H9 (cell line): Measurements from ENCODE around the gene ERC1. TPM values are rescaled to one million over a fixed set of nuclear protein-coding genes. Genes with fewer than 3 reads are reported as not detected.

Source experiments
- DNase-seq: peaks from one replicate; pipeline ENCODE4 v3.0.0-alpha.2; 2017
- H2AFZ ChIP-seq: one replicate; pipeline ENCODE4 v1.6.1; 2013; ENCODE audit warnings: mild to moderate bottlenecking, low read length, control low read depth, moderate library complexity
- H2AK5ac ChIP-seq: 2 replicates; pipeline ENCODE4 v1.6.1; 2013; ENCODE audit warnings: low read length, control low read depth, mixed read lengths; ENCODE audit not compliant: insufficient read length
- H2BK120ac ChIP-seq: one replicate; pipeline ENCODE4 v1.6.1; 2013; ENCODE audit warnings: low read depth, mild to moderate bottlenecking, low read length, control low read depth, inconsistent platforms; ENCODE audit not compliant: poor library complexity, severe bottlenecking
- H2BK12ac ChIP-seq: 2 replicates; pipeline ENCODE4 v1.6.1; 2013; ENCODE audit warnings: low read length, control low read depth, mixed read lengths, low read depth; ENCODE audit not compliant: insufficient read length
- H2BK15ac ChIP-seq: 2 replicates; pipeline ENCODE4 v1.6.1; 2013; ENCODE audit warnings: low read depth, low read length, control low read depth
- H2BK20ac ChIP-seq: one replicate; pipeline ENCODE4 v1.6.1; 2013; ENCODE audit warnings: low read depth, mild to moderate bottlenecking, low read length, control low read depth, inconsistent platforms; ENCODE audit not compliant: poor library complexity, severe bottlenecking
- H2BK5ac ChIP-seq: 2 replicates; pipeline ENCODE4 v1.6.1; 2013; ENCODE audit warnings: low read length, control low read depth, mixed read lengths; ENCODE audit not compliant: insufficient read length
- H3K14ac ChIP-seq: 2 replicates; pipeline ENCODE4 v1.6.1; 2013; ENCODE audit warnings: low read length, control low read depth; ENCODE audit not compliant: insufficient read depth
- H3K18ac ChIP-seq: 2 replicates; pipeline ENCODE4 v1.6.1; 2013; ENCODE audit warnings: low read depth, mild to moderate bottlenecking, mixed read lengths, low read length, control low read depth; ENCODE audit not compliant: insufficient read length
- H3K23ac ChIP-seq: 2 replicates; pipeline ENCODE4 v1.6.1; 2013; ENCODE audit warnings: low read length, control low read depth, mixed read lengths, low read depth; ENCODE audit not compliant: insufficient read length
- H3K23me2 ChIP-seq: 2 replicates; pipeline ENCODE4 v1.6.1; 2013; ENCODE audit warnings: low read depth, mild to moderate bottlenecking, mixed read lengths, low read length, control low read depth; ENCODE audit not compliant: insufficient read length, poor library complexity, severe bottlenecking
- H3K27ac ChIP-seq: 2 replicates; pipeline ENCODE4 v1.5.1; 2013; ENCODE audit warnings: low read length, control low read depth, mixed read lengths, low read depth; ENCODE audit not compliant: insufficient read length
- H3K27me3 ChIP-seq: 2 replicates; pipeline ENCODE4 v1.6.1; 2013; ENCODE audit warnings: low read length, control low read depth, inconsistent platforms; ENCODE audit not compliant: insufficient read depth
- H3K4ac ChIP-seq: 2 replicates; pipeline ENCODE4 v1.6.1; 2013; ENCODE audit warnings: low read depth, mild to moderate bottlenecking, control low read depth, inconsistent platforms, low read length, moderate library complexity
- H3K4me1 ChIP-seq: 2 replicates; pipeline ENCODE4 v1.6.1; 2013; ENCODE audit warnings: low read length, control low read depth, inconsistent platforms; ENCODE audit not compliant: insufficient read depth
- H3K4me2 ChIP-seq: 2 replicates; pipeline ENCODE4 v1.6.1; 2013; ENCODE audit warnings: low read length, control low read depth, mixed read lengths; ENCODE audit not compliant: insufficient read length, insufficient read depth
- H3K56ac ChIP-seq: 2 replicates; pipeline ENCODE4 v1.6.1; 2013; ENCODE audit warnings: low read depth, mild to moderate bottlenecking, mixed read lengths, low read length, control low read depth; ENCODE audit not compliant: insufficient read length
- H3K79me1 ChIP-seq: 2 replicates; pipeline ENCODE4 v1.6.1; 2013; ENCODE audit warnings: low read depth, mild to moderate bottlenecking, moderate library complexity, low read length, control low read depth, inconsistent platforms; ENCODE audit not compliant: insufficient read depth, poor library complexity, severe bottlenecking
- H3K79me2 ChIP-seq: 2 replicates; pipeline ENCODE4 v1.6.1; 2013; ENCODE audit warnings: low read length, control low read depth, inconsistent platforms; ENCODE audit not compliant: insufficient read depth
- H3K9ac ChIP-seq: 2 replicates; pipeline ENCODE4 v1.6.1; 2013; ENCODE audit warnings: low read length, control low read depth, mixed read lengths; ENCODE audit not compliant: insufficient read length; ENCODE audit errors: extremely low read depth
- H3K9me3 ChIP-seq: one replicate; pipeline ENCODE4 v1.6.1; 2013; ENCODE audit warnings: low read depth, low read length, inconsistent platforms; ENCODE audit not compliant: control insufficient read depth
- H3T11ph ChIP-seq: one replicate; pipeline ENCODE4 v1.6.1; 2013; ENCODE audit warnings: mild to moderate bottlenecking, low read length, control low read depth, inconsistent platforms
- H4K20me1 ChIP-seq: one replicate; pipeline ENCODE4 v1.6.1; 2013; ENCODE audit not compliant: control insufficient read depth, insufficient read length, insufficient read depth
- H4K5ac ChIP-seq: 2 replicates; pipeline ENCODE4 v1.6.1; 2013; ENCODE audit warnings: low read depth, mild to moderate bottlenecking, mixed read lengths, low read length, control low read depth; ENCODE audit not compliant: insufficient read length
- H4K8ac ChIP-seq: replicated peaks from 2 replicates; pipeline ENCODE4 v1.6.1; 2013; ENCODE audit warnings: low read length, control low read depth, mixed read lengths, low read depth; ENCODE audit not compliant: insufficient read length
- H4K91ac ChIP-seq: 2 replicates; pipeline ENCODE4 v1.6.1; 2013; ENCODE audit warnings: low read depth, mild to moderate bottlenecking, moderate library complexity, mixed read lengths, low read length, control low read depth; ENCODE audit not compliant: insufficient read length
- H3K27ac Mint-ChIP-seq, 3 experiments: 2 replicates in 2 of 3; 3 replicates in 1 of 3; pipeline ENCODE4 v1.8.0; 2020 to 2021; ENCODE audit warnings: mixed read lengths in 3 of 3, mild to moderate bottlenecking in 1 of 3, moderate library complexity in 1 of 3
- H3K27me3 Mint-ChIP-seq: 2 replicates; pipeline ENCODE4 v1.8.0; 2021; ENCODE audit warnings: low read depth, mild to moderate bottlenecking, moderate library complexity, mixed read lengths
- H3K36me3 Mint-ChIP-seq, 3 experiments: 2 replicates in 2 of 3; 3 replicates in 1 of 3; pipeline ENCODE4 v1.8.0; 2020 to 2021; ENCODE audit warnings: low read depth in 3 of 3, mixed read lengths in 3 of 3; ENCODE audit not compliant: insufficient read depth in 1 of 3
- H3K4me1 Mint-ChIP-seq, 2 experiments: 2 replicates each; pipeline ENCODE4 v1.8.0; 2020; ENCODE audit warnings: mixed read lengths in 2 of 2
- H3K4me3 Mint-ChIP-seq, 2 experiments: 2 replicates in 1 of 2; 3 replicates in 1 of 2; pipeline ENCODE4 v1.8.0; 2020 to 2021; ENCODE audit warnings: mild to moderate bottlenecking in 2 of 2, mixed read lengths in 2 of 2, moderate library complexity in 1 of 2
- H3K9me3 Mint-ChIP-seq, 2 experiments: 2 replicates in 1 of 2; 3 replicates in 1 of 2; pipeline ENCODE4 v1.8.0; 2020; ENCODE audit warnings: mild to moderate bottlenecking in 2 of 2, mixed read lengths in 2 of 2, moderate library complexity in 1 of 2
- WGBS: extraction: QIAGEN DNeasy Blood & Tissue Kit; methylation state at CpG from one replicate; pipeline ENCODE4 v1.1.7; 2013; ENCODE audit warnings: missing lambda C conversion rate, low lambda C conversion rate, mixed read lengths; ENCODE audit not compliant: insufficient read length; ENCODE audit errors: extremely low coverage; 5-methylcytosine and 5-hydroxymethylcytosine counted together
- total RNA-seq: library from RNA; stranded (reverse); gene quantifications from 2 replicates; pipeline ENCODE4 v1.2.1, GENCODE V29; 2021
- TF ChIP-seq, protein P1 (sequence below): fragments of 200-600 bp; sonication (generic); conservative IDR thresholded peaks from 3 replicates; pipeline ENCODE4 v1.8.0; 2021; ENCODE audit warnings: antibody characterized with exemption, mild to moderate bottlenecking

ERC1 gene
- total RNA-seq, 1 experiment from 2014 or later = 51.2 TPM

DNA sequence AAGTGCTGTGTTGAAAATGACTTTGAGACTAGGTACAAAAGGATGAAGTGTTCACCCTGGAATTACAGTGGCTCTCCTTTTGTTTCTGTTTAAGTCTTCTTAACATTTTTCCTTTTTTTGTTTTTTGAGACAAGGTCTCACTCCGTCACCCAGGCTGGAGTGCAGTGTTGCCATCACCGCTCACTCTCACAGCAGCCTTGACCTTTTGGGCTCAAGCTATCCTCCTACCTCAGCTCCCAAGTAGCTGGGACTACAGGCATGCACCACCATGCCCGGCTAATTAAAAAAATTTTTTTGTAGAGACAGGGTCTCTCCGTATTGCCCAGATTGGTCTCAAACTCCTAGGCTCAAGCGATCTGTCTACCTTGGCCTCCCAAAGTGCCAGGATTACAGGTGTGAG, 20.1 kb downstream of the ERC1 start:
- 0 out of 4 replicates have a peak, but pooled peaks cover 0 to 2% of the 10 kb centered on the region in 2 experiments for H3K4me1 Mint-ChIP-seq
- Histone ChIP-seq H3K27ac (no peak overlapping the region), H3K23me2 (no peaks in the 10 kb centered on the region), H3K18ac (no peak overlapping the region), H3K14ac (no peak overlapping the region), H2BK15ac (no peak overlapping the region), H3K79me1 (no peaks in the 10 kb centered on the region), H4K20me1 (no peaks in the 10 kb centered on the region), H2BK20ac (no peak overlapping the region), H3K56ac (no peak overlapping the region), H4K8ac (no peak overlapping the region), H2BK12ac (no peak overlapping the region), H3K23ac (no peak overlapping the region), H4K5ac (no peak overlapping the region), H2BK120ac (no peak overlapping the region), H3K4me1 (no peaks in the 10 kb centered on the region), H3K9ac (no peak overlapping the region), H3T11ph (no peak overlapping the region), H3K9me3 (no peaks in the 10 kb centered on the region), H3K79me2 (no peaks in the 10 kb centered on the region; the same call in 1 of the 2 replicates), H3K4me2 (no peak overlapping the region), H4K91ac (no peak overlapping the region), H3K27me3 (no peaks in the 10 kb centered on the region), H3K4ac (no peak overlapping the region), H2BK5ac (no peak overlapping the region), H2AFZ (no peak overlapping the region), H2AK5ac (no peak overlapping the region)
- TF ChIP-seq, protein P1, sequence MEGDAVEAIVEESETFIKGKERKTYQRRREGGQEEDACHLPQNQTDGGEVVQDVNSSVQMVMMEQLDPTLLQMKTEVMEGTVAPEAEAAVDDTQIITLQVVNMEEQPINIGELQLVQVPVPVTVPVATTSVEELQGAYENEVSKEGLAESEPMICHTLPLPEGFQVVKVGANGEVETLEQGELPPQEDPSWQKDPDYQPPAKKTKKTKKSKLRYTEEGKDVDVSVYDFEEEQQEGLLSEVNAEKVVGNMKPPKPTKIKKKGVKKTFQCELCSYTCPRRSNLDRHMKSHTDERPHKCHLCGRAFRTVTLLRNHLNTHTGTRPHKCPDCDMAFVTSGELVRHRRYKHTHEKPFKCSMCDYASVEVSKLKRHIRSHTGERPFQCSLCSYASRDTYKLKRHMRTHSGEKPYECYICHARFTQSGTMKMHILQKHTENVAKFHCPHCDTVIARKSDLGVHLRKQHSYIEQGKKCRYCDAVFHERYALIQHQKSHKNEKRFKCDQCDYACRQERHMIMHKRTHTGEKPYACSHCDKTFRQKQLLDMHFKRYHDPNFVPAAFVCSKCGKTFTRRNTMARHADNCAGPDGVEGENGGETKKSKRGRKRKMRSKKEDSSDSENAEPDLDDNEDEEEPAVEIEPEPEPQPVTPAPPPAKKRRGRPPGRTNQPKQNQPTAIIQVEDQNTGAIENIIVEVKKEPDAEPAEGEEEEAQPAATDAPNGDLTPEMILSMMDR = no peak
- no peak overlapping the region for H3K27ac Mint-ChIP-seq
- no peak for DNase-seq
- H3K36me3 Mint-ChIP-seq = peaks cover 0 to 5% (median 0%) of the 10 kb centered on the region in 3 experiments; a peak in 2 of 7 replicates
- WGBS = no CpG with 5 or more reads among the region's 5 CpGs
- H3K4me3 Mint-ChIP-seq = no peak overlapping the region
- H3K27me3 Mint-ChIP-seq = no peaks in the 10 kb centered on the region
- no peaks in the 10 kb centered on the region for H3K9me3 Mint-ChIP-seq
